CD4-positive, alpha-beta T cell treated with Interleukin-15 for 4 hours (primary cell): ENCODE measurements around the gene RAB7B.

Experiments used
- DNase-seq: peaks from one replicate; pipeline ENCODE4 v3.0.0-alpha.2; 2020; ENCODE audit warnings: low spot score

Gene RAB7B

DNA sequence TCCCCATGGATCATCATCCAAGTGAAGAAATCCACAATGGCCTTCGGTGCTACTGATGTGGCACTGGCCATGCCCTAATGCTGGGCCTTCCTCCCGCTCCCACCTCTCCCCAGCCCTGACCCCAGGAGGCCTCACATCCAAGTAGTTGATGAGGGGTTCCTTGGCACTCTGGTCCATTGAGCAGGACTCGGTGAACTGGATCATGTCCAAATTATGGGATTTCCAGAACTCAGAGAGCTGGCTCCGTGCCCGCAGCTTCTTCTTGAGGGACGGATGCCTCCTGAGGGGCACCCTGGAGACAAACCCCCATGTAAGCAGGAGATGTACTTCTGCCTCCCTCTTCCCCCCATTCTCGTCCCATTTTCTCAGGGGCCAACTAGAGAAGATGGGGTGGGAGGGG, 19.6 kb upstream of the RAB7B start:
- DNase-seq, result no peak

DNA sequence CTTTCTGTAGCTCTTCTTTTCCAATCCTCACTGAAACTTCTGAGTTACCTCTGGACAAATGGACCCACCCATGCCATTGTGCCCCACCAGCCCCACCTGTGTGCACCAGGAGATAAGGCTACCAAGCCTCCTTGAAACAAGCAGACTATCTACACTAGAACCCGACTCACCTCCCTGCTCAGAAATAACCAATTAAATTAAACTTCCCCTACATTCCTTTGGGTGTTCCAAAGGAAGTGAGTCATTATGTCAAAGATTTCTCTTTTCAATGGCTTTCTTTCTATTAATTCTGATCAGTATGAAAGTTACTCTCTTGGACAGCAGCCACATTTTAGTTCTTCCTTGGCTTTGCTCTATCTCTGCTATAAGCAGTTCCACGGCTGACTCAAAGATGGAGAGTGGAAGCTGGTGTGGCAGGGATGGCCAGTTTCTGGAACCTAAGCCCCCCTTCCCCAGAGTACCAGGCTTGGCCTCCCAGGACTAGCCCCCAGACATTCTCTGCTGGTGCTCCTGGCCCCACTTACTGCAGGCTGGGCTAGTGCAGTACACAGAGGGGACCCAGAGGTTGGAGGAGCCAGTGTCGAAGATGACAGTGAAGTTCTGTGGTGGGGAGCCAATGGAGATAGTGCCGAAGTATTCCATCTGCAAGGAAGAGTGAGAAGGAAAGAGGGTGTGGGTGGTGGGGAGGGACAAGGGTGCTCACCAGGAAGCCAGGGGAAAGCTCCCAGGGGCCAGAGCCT, 18.6 kb upstream of the RAB7B start:
- DNase-seq, result no peak

- no peak for DNase-seq
Measured at GRCh38 chr1:206021008-206021625, 17.9 kb upstream of the RAB7B start.

DNA sequence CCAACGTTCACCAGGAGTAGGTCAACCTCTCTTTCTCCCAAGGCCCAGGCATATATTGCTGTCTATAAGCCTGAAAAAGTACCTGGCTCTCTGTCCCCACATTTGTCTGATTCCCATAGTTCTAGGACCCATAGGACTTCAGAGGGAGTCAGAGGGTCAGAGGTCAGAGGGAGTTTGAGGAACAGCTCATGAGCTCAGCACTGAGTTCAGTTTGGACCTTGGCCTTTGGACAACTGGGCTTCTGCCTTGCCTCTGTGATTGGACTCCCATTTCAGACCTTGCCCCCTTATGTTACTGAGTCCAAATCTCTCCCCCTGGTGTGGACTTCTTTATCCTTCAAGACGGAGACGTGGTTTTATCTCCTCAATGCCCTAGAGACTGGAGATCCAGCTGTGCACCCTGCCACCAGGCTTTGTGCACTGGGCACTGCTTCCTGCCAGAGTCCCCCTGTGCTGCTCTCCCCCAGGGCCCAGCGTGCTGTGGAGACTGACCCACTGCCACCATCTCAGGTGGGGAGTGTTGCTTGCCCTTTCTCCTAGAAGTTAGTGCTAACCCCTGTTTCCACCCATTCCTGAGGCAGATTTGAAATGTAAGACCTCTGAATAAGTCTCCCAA, 17.3 kb upstream of the RAB7B start:
- DNase-seq, result no peak

DNA sequence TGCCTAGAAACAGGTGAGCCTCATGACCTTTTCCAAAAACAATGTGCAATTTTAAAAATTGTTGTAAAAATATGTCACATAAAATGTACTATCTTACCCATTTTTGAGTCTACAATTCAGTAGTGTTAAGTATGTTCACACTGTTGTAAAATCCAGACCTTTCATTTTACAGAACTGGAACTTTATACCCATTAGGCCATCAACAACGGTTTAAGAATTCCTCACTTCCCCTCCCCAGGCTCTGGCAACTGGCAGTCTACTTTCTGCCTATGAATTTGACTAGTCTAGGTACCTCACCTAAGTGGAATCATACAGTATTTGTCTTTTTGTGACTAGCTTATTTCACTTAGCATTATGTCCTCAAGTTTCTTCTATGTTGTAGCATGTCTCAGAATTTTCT, 11.9 kb upstream of the RAB7B start:
- no peak for DNase-seq

DNA sequence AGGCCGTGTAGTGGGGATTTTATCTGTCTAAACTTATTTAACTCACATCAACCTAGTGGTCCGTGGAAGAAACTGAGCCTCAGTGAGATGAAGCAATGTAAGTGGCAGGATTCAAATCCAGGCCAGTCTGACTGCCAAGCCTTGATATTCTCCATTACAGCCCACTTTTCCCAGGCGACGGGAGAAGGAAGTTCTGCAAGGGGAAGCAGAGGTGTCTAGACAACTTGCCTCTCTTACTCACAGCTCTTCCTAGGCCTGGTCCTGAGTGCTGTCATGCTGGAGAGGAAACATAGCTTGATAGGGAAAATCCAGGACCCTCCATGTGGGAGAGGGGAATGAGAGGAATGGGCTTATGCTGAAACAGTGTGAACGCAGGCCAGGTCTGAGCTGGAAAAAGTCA, 11.4 kb upstream of the RAB7B start:
- DNase-seq, result no peak

- no peak for DNase-seq
Measured at GRCh38 chr1:206013026-206013795, 10.0 kb upstream of the RAB7B start.

DNA sequence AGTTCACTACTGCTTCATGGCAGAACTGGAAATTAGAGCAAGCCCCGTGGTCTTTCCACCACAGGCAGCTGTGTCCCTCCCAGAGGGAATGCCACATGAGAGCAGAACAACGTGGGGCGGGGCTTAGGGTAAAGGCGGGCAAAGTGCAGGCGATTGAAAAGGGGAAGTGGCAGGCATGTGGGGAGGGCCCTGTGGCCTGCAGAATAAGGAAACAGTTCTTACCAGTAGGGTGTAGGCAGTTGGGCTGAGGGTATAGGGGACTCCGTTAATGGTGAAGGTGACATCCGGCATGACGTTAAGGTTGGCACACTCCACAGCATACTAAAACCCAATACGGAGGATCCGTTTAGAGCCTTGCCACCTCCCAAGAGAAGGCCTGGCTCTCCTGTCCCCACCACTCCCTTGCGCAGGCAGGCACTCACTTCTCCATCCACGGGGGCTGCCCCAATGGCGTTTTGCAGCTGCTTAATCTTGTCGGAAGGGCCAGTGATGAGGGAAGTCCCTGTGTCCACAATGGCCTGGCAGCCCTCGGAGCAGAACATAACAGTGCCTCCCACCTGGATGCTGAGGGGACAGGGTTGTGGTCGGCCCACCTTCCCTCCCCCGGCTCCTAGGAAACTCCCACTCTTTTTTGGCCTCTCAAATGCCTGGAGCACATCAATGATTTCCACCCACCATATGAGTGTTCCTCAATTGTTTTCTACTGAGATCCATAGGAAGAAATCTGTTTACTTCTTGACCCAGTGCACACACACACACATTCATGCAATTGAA, 9.1 kb upstream of the RAB7B start:
- DNase-seq, result peak; percentile 19

DNA sequence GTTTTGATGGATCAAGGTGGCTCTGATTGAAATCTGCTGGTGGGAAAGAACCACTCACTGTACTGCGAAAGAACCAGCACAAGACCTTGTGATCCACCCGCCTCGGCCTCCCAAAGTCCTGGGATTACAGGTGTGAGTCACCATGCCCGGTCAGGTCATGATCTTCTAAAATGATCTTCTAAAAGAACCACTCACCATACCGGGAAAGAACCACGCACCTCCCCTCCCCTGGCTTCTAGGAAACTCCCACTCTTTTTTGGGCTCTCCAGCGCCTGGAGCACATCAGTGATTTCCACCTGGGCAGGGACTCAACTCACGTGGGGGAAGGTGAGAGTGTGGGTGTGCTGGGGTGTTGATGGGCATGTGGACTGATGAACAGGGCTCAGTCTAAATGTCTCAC, 7.9 kb upstream of the RAB7B start:
- no peak for DNase-seq

GRCh38 chr1:206010060-206010459, 6.9 kb upstream of the RAB7B start:
- DNase-seq, result no peak

- DNase-seq, result no peak
Measured at GRCh38 chr1:206006946-206007345, 3.8 kb upstream of the RAB7B start.

GRCh38 chr1:206005778-206006180, 2.6 kb upstream of the RAB7B start:
- DNase-seq, result no peak

GRCh38 chr1:206005234-206005633, 2.0 kb upstream of the RAB7B start:
- no peak for DNase-seq

DNA sequence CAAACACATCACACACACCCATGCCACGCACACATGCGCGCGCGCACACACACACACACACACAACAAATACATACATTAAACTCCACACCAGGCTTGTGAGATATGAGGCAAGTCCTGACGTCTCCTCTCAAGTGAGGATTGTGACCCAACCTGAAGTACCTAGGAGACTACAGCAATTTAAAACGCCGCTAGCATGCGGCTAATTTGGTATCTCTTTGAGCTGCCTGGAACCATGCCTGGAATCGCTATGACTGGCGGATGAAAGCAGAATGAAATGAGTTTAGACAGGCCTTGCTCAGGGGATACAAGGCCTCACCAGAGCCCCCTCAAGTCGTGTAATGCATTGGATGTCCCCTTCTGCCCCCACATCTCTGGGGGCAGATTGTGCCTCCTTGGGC, 1.6 kb upstream of the RAB7B start:
- no peak for DNase-seq

- no peak for DNase-seq
Measured at GRCh38 chr1:206003854-206004800, 932 bp upstream of the RAB7B start.

- DNase-seq, result no peak
Measured at GRCh38 chr1:206002160-206002559, 1.0 kb downstream of the RAB7B start.

- no peak for DNase-seq
Measured at GRCh38 chr1:206001476-206001888, 1.7 kb downstream of the RAB7B start.

- DNase-seq, result no peak
Measured at GRCh38 chr1:206000641-206001339, 2.4 kb downstream of the RAB7B start.

DNA sequence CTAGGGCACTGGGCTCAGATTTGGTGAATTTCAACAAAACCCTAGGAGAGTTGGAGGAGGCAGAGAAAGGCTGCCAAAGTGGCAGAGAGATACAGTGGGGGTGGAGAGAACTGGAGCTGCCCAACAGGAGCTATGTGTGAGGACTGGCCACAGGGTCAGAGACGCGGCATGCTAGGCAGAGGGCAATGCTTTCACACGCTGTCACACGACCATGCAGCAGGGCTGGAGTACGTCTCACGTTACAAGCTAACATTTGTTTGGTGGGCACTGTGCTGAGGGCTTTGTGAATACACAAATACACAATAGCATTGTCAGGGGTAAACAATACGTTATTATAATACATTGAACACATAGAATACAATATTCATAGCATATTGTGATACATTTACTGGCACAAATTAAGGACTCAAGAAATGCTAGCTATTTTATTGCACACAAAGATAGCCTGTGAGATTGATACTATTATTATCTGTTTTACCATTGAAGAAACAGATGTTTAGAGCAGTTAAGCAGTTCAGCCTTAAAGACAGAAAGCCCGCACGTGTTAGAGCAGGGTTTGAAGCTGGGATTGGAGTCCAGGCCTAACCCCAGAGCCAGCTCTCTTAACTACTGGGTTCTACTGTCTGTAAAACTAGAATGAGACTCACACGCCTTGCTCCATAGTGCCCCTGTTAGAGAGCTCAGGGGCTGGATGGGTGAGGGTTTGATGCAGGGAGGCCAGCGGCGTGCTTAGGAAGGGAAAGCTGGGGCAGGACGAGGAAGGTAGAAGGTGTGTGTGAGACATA, 4.5 kb downstream of the RAB7B start:
- DNase-seq, result no peak
